Muscle layer of colon (tissue), 2 donors: ENCODE results near the gene ZNF581.

Source experiments
- H3K27ac ChIP-seq: one replicate; pipeline ENCODE4 v1.7.0; 2013; ENCODE audit warnings: low read depth, mild to moderate bottlenecking, low read length, moderate library complexity
- H3K27me3 ChIP-seq, 2 donors: one replicate each; pipeline ENCODE4 v1.7.0; 2013; ENCODE audit warnings: low read length in 2 of 2, mild to moderate bottlenecking in 2 of 2; ENCODE audit not compliant: insufficient read depth in 2 of 2, control insufficient read depth in 1 of 2
- H3K36me3 ChIP-seq: one replicate; pipeline ENCODE4 v1.7.0; 2013; ENCODE audit warnings: mild to moderate bottlenecking, low read length; ENCODE audit not compliant: insufficient read depth
- H3K4me1 ChIP-seq: one replicate; pipeline ENCODE4 v1.7.0; 2013; ENCODE audit warnings: mild to moderate bottlenecking, low read length; ENCODE audit not compliant: insufficient read depth
- H3K4me3 ChIP-seq, 2 donors: one replicate each; pipeline ENCODE4 v1.7.0; 2013; ENCODE audit warnings: low read length in 2 of 2, low read depth in 1 of 2, mild to moderate bottlenecking in 1 of 2, moderate library complexity in 1 of 2
- H3K9ac ChIP-seq: one replicate; pipeline ENCODE4 v1.7.0; 2013; ENCODE audit warnings: low read length
- H3K9me3 ChIP-seq: one replicate; pipeline ENCODE4 v1.7.0; 2013; ENCODE audit warnings: mild to moderate bottlenecking, low read length
- donor health status: abdominal sarcoma.
- donor health status: Adenocarcinoma of cecum.

Gene ZNF581

DNA sequence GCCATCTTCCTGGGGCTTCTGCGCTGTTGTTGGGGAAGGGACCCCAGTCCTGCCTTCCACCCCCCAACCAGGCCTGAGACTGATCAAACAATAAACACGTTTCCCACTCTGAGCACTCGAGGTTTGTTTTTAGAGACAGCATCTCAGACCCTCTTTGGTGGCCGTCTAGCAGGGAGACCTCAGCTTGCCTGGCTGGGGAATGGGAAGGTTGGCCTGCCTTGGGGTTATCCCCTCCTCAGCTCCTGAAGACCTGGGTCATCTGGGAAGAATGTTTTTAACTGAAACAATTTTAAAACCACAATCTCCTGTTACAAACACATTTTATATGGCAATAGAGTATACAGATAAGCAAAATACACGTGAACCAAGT is 2.0 kb downstream of the ZNF581 start:
- H3K27me3 ChIP-seq = no peaks in the 10 kb centered on the region
- peaks cover 27% of the 10 kb centered on the region for H3K4me1 ChIP-seq
- no peak overlapping the region for H3K27ac ChIP-seq
- H3K36me3 ChIP-seq = peaks cover 10% of the 10 kb centered on the region
- H3K9me3 ChIP-seq = no peaks in the 10 kb centered on the region
- H3K9ac ChIP-seq = no peak overlapping the region
- H3K4me3 ChIP-seq = no peak overlapping the region

DNA sequence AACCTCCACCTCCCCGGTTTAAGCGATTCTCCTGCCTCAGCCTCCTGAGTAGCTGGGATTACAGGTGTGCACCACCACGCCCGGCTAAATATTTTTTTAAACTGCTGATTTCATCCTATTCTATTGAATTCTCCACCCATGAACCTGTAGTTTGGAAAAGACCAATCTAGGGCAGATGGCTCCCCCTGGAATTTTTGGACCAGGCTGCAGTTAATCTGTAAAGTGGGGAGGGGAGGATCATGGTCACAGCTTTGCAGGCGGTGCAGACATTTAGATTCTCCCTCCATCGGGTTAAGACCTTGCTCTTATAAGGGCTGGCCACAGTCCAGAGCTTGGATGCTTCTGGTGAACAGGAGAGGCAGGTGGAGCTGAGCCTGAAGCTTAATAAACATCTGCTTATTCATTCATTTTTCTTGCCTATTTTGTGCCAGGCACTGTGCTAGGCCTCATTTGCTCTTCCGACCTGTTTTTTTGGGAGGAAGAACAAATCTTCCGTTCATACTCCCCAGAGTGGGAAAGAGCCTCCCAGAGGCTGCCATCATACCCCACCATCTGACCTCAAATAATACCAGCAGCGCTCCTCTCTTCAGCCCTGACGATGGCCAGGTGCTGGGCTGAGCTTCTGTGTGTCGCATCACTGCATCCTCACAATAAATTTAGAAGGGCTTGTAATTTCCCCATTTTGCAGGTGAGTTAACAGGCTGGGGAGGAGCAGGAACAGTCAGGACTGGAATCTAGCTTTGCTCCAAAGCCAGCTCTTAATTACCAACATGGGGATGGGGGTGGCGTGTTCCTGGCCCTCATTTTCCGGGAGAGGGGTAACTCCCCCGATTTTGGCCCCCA is 3.7 kb downstream of the ZNF581 start:
- Histone ChIP-seq H3K27me3 (no peaks in the 10 kb centered on the region), H3K36me3 (peaks cover 10% of the 10 kb centered on the region), H3K9ac (peak overlapping the region; percentile 11), H3K27ac (peak overlapping the region; percentile 81), H3K4me1 (peaks cover 27% of the 10 kb centered on the region), H3K4me3 (peak overlapping the region; percentile 67 to 78), H3K9me3 (no peaks in the 10 kb centered on the region)

DNA sequence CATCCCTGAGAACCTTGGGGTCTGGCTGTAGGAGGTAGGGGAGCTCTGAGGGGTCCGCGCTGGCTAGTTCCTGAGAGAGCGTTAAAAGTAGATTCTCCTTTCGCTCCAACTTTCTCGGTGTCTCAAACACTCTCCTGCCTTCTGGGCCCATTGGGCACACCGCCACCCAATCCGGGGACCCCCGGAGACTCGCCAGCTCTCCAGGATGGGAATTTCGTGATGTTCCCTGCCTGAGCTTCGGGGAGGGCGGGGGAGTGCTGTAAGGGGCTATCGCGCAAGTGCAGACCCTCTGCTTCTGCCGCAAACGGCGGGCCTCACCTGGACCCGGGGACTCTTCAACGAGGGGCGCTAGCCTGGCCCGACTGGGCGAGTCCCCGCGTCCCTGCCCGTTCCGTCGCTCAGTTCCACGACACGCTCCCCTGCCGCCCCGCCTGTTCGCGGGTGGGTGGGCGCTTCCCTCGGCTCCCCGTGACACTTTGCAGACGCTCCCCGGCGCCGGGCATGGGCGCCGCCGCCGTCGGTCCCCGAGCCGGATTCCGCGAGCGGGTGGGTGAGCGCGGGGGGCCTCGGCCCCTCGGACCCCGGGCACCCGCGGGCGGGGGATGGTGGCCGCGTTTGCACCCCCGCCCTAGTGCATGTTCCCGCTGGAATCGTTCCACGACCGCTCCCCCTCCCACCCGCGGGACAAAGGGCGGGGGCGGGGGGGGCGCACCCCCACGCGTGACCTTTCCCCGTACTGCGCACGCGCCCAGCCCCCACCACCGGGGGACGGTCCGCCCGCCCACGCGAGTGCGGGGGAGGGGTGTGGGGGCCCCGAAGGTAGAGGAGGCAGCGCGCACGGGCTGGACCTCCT is 4.5 kb downstream of the ZNF581 start, which contains the start of gene CCDC106:
Gene CCDC106 (plus strand): TSS at position 481 of the 853 bp plus-strand sequence. CDS start 835 bp downstream, outside the sequence.
- Histone ChIP-seq H3K4me1 (peaks cover 27% of the 10 kb centered on the region), H3K36me3 (peaks cover 10% of the 10 kb centered on the region), H3K4me3 (peak within 1 kb of the TSS; percentile 67 to 78), H3K27ac (peak within 1 kb of the TSS; percentile 81), H3K9me3 (no peaks in the 10 kb centered on the region), H3K27me3 (no peaks in the 10 kb centered on the region), H3K9ac (peak within 1 kb of the TSS; percentile 11)

- H3K4me1 ChIP-seq = peaks cover 27% of the 10 kb centered on the region
- no peaks in the 10 kb centered on the region for H3K9me3 ChIP-seq
- peaks cover 10% of the 10 kb centered on the region for H3K36me3 ChIP-seq
- peak overlapping the region; percentile 67 to 78 for H3K4me3 ChIP-seq
- peak overlapping the region; percentile 81 for H3K27ac ChIP-seq
- no peaks in the 10 kb centered on the region for H3K27me3 ChIP-seq
- H3K9ac ChIP-seq = peak overlapping the region; percentile 11
These were observed 5.3 kb downstream of the ZNF581 start for GRCh38 chr19:55648585-55649267.

GRCh38 chr19:55649268-55650125 is 6.0 kb downstream of the ZNF581 start:
- peak overlapping the region; percentile 81 for H3K27ac ChIP-seq
- peak overlapping the region; percentile 11 for H3K9ac ChIP-seq
- peak overlapping the region; percentile 67 to 78 for H3K4me3 ChIP-seq
- peaks cover 22% of the 10 kb centered on the region for H3K4me1 ChIP-seq
- H3K9me3 ChIP-seq = no peaks in the 10 kb centered on the region
- H3K36me3 ChIP-seq = peaks cover 10% of the 10 kb centered on the region
- H3K27me3 ChIP-seq = no peaks in the 10 kb centered on the region

GRCh38 chr19:55650126-55650557 is 6.7 kb downstream of the ZNF581 start:
- Histone ChIP-seq H3K27ac (no peak overlapping the region), H3K36me3 (peaks cover 4% of the 10 kb centered on the region), H3K4me3 (no peak overlapping the region), H3K9me3 (no peaks in the 10 kb centered on the region), H3K9ac (no peak overlapping the region), H3K27me3 (no peaks in the 10 kb centered on the region), H3K4me1 (peaks cover 18% of the 10 kb centered on the region)

- Histone ChIP-seq H3K9ac (no peak overlapping the region), H3K36me3 (no peaks in the 10 kb centered on the region), H3K4me1 (peaks cover 20% of the 10 kb centered on the region)
These were observed 7.3 kb downstream of the ZNF581 start for GRCh38 chr19:55650602-55651230.

GRCh38 chr19:55651236-55651635 is 7.8 kb downstream of the ZNF581 start:
- Histone ChIP-seq H3K9ac (no peak overlapping the region), H3K4me1 (peaks cover 25% of the 10 kb centered on the region), H3K4me3 (no peak overlapping the region), H3K9me3 (no peaks in the 10 kb centered on the region), H3K27me3 (no peaks in the 10 kb centered on the region), H3K36me3 (no peaks in the 10 kb centered on the region), H3K27ac (no peak overlapping the region)

More at GRCh38 chr19:55650602-55651230, 7.3 kb downstream of the ZNF581 start:
- Histone ChIP-seq H3K9me3 (no peaks in the 10 kb centered on the region), H3K27me3 (no peaks in the 10 kb centered on the region), H3K4me3 (no peak overlapping the region), H3K27ac (no peak overlapping the region)

GRCh38 chr19:55652311-55653128 is 9.1 kb downstream of the ZNF581 start:
- no peaks in the 10 kb centered on the region for H3K27me3 ChIP-seq
- H3K4me3 ChIP-seq = no peak overlapping the region
- no peak overlapping the region for H3K27ac ChIP-seq
- no peaks in the 10 kb centered on the region for H3K36me3 ChIP-seq
- H3K4me1 ChIP-seq = peaks cover 31% of the 10 kb centered on the region
- H3K9me3 ChIP-seq = no peaks in the 10 kb centered on the region
- no peak overlapping the region for H3K9ac ChIP-seq
